ENCODE data around the gene OR2W1.
A peak's percentile ranks its signal among the peaks of the same experiment; 100 is the strongest.

OR2W1 gene, protein sequence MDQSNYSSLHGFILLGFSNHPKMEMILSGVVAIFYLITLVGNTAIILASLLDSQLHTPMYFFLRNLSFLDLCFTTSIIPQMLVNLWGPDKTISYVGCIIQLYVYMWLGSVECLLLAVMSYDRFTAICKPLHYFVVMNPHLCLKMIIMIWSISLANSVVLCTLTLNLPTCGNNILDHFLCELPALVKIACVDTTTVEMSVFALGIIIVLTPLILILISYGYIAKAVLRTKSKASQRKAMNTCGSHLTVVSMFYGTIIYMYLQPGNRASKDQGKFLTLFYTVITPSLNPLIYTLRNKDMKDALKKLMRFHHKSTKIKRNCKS

DNA sequence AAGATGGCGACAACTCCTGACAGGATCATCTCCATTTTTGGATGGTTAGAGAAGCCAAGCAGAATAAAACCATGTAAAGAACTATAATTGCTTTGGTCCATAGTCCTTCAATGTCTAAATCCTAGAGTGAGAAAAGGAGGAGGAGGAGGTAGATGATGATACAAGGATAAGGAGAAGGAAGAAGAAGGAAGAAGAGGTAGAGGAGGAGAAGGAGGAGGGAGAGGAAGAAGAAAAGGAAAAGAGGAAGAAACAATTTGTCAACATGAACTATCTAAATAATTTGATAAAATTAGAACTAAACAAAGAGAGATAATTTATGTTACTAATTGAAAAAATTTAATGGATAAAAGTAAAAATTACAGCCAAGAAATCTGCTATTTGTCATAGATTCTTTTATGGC lies at the start of gene OR2W1:
TSS of gene OR2W1 (minus strand) at position 101 of the 400 bp plus-strand sequence. CDS start at position 101, 0 bp downstream.
- DNase-seq = no peak

DNA sequence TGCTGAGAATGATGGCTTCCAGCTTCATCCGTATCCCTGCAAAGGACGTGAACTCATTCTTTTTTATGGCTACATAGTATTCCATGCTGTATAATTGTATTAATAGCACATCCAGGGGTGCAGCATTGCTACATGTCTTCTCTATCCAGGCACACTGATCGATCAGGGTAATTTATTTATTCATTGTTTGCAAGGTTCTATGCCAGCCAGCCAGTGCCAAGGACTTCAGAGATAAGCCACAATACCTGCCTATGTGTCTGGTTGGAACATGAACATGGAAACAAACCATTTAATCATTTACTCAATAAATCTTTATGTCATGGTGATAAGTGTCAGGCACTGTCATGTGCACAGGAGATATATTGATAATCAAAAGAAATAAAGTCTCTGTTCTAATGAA lies 48.0 kb upstream of the OR2W1 start:
- DNase-seq = no peak

DNA sequence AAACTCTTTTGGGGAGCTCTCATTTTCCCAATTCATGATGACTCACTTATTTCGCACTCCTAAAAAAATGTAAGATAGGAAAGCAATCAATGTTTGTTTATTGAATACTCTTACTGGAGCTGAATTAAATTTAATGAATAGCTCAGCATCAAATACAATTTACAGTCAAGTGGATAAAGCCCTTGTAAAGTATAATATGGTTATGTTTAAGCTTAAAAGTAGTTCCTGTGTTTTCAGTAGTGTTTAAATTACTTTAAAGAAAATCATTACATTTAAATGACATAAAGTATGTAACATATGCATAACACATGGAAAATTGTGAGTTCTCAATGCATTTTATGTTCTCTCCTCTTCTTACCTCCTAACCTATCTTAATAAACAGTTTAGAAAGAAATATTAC lies 42.2 kb upstream of the OR2W1 start, which contains the start of gene OR2B3:
TSS of gene OR2B3 (minus strand) at position 101 of the 400 bp plus-strand sequence. CDS start at position 36, 65 bp downstream.
- no peak for DNase-seq

DNA sequence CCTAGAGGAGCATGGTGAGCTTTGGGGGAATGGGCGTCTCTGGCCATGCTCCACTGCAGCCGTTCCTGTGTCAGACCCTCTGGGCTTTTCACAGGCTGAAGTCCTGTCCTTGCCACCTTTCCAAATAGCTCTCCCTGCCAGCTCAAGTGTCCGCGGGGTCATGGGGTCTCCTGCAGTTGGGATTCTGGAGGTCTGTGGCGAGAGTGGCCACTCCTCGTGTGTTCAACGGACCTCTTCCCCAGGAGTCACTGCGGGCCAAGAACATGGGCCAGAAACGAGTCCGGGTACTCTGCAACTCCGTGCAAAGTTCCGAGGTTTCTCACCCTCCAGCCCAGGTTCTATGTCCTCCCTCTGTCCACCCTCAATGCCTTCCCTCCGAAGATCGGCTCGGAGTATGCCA lies 37.5 kb upstream of the OR2W1 start:
- no peak for DNase-seq

DNA sequence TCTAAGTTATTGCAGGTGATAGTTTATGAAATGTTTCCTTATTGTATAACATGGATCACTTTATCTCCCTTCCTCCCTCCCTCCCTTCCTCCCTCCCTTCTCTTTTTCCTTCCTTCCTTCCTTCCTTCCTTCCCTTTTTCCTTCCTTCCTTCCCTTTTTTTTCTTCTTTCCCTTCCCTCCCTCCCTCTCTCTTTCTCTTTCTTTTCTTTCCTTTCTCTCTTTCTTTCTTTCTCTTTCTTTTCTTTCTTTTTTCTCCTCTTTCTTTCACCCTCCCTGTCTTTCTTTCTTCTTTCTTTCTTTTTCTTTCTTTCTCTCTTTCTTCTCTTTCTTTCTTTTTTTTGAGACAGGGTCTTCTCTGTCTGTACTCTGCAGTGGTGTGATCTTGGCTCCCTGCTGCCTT lies 36.3 kb upstream of the OR2W1 start:
- DNase-seq = no peak

DNA sequence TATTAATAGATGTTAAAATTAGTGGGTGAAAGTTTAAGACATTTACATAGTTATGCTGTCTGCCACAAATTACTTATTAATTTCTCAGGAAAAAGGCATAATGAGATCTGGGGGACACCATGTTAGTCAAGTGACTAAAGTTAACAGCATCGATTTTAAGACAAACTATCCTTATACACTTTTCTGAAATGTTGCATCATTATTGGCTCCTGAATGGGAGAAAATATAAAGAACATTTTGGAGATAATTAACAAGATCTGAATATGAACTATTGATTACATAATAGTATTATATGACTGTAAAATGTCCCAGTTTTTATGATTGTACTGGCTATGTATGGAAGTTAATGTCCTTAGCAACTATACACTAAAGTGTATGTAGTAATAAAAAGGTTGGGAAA lies 34.2 kb upstream of the OR2W1 start:
- DNase-seq = no peak

DNA sequence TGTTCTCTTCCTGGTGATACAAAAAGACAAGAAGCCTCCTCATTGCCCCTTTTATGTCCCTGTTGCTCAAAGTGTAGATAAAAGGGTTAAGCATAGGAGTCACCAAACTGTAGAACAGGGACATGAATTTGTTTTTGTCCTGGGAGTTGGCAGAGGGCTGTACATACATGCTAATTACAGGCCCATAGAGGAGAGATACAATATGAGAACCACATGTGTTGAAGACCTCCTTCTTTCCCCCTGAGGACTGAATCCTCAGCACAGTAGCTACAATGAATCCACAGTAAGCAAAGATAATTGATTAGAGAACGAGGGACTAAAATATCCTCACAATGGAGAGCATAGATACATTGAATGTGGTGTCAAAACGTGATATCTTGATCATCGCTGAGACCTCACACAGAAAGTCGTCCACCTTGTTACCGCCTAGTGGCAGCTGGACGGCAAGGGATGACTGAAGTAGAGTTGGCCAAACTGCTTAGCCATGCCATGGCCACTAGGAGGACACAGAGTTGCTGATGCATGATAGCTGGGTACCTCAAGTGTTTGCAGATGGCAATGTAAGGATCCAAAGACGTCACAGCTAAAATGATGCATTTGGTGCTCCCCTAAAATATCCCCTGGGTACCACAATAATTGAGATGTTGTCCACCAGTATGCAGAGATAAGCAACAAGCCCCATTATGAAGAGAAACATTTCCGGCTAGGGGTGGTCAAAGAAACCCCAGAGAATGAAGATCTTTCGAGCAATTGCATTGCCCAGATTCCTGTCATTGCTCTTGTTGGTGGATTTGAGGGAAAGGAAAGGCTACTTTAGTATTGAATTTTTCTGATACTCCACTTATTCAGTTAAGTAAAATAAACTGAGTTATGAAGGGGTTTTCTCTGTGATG lies 27.1 kb upstream of the OR2W1 start:
- DNase-seq = no peak

DNA sequence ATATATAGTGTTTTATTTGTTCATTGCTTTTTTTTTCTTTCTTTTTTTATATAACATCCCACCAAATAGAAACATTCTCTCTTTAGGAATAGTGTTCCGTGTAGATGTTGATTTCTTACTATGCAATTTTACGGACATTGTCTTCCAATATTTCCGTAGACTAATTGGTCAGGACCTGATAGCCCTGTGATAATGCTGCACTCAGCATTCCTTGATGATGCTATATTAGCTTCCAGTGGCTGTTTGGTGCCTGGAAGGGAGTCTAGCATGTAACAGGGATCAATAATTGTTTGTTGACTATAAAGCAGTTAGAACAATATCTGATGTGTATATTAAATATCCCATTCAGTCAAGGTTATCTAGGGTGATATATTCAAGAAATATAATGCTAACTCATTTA lies 6.7 kb upstream of the OR2W1 start:
- no peak for DNase-seq

DNA sequence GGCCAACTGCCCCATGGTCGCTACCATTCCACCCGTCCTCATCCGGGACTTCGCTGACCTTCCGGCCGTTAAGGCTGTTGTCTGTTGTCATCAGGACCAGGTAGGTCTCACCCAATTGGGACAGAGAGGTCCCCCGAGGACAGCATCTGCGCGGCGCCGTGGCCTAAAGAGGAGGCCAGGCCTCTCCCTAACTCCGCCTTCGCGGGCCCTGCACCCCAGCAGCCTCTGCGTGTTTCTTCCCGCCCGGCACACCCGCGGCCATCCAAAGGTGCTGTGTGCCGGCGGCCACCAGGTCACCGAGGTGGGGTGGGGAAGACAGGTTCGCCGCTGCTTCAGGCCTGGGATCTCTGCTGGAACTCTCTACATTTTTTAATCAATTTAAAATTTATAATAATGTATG lies 9.0 kb downstream of the OR2W1 start:
- no peak for DNase-seq

DNA sequence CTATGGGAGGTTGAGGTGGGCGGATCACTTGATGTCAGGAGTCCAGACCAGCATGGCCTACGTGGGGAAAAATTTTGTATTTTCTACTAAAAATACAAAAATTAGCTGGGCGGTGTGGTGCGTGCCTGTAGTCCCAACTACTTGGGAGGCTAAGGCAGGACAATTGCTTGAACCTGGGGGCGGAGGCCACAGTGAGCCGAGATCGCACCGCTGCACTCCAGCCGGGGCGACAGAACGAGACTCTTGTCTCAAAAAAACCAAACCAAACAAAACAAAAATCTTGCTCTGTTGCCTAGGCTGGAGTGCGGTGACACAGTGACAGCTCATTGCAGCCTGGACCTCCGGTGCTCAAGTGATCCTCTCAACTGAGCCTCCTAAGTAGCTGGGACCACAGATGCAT lies 16.2 kb downstream of the OR2W1 start:
- DNase-seq = no peak

DNA sequence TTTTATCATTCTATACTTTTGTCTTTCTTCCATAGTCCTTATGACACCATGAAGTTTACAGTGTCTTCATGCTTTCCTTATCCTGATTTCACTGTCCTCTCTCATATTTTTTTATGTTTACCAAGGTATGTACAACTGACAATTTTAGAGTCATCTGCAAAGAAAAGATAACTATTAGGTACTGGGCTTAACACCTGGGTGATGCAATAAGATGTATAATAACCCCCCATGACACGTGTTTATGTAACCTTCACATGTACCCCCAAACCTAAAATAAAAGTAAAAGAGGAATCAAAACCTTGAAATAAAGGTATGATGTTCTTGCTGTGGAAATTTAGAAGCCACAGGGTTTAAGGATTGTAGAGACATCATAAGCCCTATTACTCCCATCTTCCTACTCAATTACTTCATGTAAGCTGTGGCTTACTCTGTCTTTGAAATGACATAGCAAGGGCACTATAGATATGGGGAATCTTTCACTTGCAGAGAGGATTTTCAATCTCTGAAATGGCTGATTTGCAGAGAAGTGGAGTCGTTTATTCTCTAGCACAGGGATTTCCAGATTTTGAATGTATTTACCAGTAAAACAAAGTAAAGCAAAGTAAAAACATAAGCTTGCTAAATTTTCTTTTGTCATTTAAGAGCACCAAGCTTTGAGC lies 18.9 kb downstream of the OR2W1 start:
- DNase-seq = no peak

DNA sequence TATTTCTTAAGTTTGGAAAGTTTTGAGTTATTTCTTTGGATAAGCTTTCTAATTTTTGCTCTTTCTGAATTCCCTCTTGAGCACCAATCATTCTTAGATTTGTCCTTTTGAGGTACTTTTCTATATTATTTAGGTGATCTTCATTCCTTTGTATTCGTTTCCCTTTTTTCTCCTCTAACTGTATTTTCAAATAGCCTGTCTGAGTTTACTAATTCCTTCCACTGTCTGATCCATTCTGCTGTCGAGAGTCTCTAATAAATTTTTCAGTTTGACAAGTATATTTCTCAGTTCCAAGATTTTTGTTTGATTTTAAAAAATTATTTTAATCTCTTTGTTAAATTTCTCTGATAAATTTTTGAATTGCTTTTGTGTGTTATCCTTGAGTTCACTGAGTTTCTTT lies 23.5 kb downstream of the OR2W1 start:
- no peak for DNase-seq

DNA sequence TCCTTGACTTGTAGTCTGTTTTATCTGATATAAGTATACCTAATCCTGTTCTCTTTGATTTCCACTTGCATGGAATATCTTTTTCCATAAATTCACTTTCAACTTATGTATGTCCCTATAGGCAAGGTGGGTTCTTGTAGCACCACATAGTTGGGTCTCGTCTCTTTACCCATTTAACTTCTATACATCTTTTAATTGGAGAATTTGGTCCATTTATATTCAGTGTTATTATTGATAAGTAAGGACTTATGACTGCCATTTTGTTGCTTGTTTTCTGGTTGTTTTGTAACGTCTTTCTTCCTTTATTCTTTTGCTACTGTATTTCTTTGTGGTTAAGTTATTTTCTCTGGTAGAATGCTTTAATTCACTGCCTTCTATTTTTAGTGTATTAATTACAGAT lies 25.3 kb downstream of the OR2W1 start:
- DNase-seq = no peak

DNA sequence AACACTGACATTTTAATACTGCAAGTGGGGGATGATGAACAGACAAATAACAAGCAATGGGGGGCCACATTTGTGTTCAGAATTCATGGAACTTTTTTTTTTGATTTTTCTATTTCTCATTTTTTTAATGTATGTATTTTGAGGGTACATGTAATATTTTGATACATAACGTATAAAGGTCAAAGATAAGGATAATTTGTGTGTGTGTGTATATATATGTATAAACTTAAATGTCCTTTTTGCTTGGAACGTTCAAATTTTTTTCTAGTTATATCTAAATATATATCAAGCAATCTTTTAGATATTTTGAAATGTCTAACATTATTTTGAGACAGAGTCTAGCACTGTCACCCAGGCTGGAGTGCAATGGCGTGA lies 27.6 kb downstream of the OR2W1 start:
- DNase-seq = no peak

DNA sequence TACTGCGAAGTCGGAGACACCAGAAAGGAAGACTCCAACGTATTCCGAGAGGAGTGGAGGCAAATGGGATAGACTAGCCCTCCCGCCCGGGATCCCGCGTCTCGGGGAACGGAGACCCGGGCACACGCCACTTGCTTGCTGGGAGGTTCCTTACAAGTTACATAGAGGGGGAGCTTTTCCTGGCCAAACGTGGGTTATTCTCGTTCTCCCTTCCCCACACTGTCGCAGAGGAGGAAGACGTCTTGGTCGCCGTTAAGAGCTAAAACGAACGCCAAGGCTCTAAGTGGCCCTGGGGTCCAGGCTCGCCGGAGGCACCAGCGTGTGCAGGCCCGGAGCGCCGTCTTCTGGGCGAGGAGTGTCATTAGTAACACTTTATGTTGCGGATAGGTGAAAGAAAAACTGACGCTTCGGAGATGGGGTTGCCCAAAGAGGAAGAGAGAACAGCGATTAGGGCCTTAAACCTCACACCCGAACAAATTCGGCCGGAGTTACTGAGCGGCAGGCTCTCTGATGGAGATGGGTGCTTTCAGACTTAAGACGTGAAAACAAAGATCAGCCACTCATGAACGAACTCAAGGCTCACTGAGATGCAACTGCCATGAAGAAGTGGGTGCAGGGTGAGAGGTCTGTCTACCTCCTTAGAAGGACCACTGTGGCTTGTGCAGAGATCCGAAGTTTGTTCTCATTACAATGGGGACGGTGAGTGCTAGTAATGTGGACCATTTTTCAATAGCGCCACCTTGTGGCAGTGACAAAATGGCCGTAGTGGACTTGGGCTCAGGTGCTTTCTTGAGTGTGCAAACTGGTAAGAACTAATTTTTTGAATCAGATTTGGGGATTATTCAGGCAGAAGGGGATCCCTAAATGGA lies 28.2 kb downstream of the OR2W1 start:
- peak; percentile 77 for DNase-seq

DNA sequence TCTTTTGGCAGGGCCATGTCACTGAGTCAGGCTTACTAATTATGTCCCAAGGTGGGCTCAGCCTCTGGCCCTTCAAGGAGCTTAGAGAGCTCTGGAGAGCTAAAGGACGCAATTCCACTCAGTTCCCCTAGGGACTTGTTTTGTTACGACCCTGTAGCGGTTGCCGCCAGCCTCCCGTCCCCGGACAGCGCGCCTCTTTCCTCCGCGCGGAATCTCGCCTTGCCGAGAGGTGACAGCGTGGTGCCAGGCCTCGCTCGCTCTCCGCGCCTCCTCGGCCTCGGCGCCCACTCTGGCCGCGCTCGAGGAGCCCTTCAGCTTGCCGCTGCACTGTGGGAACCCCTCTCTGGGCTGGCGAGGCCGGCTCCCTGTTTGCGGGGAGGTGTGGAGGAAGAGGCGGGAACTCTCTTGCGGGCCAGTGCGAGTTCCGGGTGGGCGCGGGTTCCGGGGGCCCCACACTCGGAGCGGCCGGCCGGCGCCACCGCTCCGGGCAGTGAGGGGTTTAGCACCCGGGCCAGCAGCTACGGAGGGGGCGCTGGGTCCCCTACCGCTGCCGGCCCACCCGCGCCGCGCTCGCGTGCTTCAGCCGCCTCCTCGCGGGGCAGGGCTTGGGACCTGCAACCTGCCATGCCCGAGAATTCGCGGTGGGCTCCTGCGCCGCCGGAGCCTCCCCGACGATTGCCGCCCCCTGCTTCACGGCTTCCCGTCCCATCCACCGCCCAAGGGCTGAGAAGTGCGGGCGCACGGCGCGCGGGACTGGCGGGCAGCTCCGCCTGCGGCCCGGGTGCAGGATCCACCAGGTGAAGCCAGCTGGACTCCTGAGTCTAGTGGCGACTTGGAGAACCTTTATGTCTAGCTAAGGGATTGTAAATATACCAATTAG lies 30.0 kb downstream of the OR2W1 start:
- no peak for DNase-seq

DNA sequence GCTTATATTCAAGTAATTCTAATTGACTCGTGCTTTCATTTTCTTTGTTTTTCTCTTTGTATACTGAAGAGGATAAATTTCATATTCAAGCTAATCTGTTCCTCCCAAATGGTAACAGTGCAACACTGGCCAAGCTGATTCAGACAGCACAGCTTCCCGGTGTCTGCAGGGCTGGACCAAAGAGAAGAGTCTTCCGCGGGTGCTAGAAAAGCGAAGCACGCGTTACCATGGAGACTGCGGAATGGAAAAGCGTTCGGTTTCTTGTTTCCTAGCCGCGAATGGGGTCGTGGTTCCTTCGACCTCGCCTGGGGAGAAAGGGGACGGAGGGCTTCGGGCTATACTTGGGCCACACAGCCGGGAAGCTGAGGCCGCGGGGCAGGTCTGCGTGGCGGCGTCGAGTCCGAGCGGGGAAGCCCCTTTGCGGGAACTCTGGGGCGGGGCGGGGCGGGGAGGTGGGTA lies 33.7 kb downstream of the OR2W1 start:
- DNase-seq = peak; percentile 33

DNA sequence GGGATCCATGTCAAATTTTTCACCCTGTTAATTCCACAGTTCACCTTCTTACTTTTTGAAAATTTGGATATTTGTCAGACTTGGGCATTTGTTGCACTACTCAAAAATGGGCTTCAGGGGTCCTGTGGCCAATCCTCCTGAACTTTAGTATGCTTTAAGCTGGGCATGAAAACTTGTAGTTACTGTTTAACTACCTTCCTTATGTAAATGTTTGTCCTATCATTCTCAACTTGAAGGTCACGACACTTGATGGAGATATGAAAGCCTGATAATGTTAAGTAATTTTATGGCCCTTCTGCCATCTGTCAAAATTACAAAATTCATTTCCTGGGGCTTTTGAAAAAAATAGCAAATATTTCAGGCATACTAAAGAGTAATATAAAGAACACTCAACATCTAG lies 35.6 kb downstream of the OR2W1 start:
- no peak for DNase-seq

DNA sequence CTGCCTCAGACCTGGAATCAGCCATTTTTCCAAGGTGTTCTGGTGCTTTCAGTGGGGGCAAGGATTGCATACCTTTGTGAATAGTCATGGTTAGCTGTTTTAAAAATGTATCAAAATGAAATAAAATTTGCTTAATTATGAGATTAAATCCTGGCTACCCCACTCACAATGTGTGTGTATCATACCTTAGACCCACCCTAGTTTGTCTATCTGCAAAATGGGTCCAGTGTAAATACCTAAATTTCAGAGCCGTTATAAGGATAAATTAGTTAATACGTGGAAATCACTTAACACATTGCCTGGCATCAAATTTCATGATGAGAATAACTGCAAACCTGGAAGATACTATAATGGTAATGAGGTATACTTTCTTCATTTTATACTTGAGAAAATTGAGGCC lies 36.9 kb downstream of the OR2W1 start:
- no peak for DNase-seq

DNA sequence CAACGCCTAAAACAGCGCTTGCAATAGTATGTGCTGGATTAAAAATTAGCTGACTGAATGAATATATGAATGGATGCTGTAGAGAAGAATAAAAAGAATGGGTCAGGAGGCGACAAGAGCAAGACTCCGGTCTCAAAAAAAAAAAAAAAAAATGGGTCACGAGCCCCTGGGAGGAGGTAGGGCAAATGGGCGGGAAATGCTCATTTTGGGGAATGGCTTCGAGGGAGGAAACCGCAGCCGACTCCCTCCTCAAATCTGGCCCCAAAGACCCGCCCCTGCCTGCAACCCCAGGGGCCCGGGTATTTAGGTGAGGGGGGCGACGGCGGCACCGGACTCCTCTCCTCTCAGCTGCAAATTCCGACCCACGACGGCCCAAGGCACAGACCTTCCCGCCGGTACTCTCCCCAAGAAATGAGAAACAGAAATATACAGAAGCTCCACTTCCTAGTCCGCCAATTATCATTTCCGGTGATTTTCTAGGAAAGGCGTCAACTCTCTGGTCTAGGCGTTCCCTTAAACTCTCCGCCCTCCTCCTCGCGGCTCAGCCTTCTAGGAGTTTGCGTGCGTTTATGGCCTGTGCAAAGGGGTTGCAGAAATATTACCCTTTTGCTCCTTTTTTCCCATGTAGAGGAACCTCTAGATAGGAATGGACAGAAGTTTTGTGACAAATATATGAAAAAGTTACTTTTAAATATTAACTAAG lies 39.6 kb downstream of the OR2W1 start, which contains the start of gene ZNF311:
TSS of gene ZNF311 (minus strand) at position 133 of the 703 bp plus-strand sequence. CDS start 1,361 bp downstream, outside the sequence.
- peak; percentile 24 for DNase-seq
